Measurements from ENCODE around the gene SLC16A5. TPM values are rescaled to one million over a fixed set of nuclear protein-coding genes. Genes with fewer than 3 reads are reported as not detected.

The SLC16A5 gene
- total RNA-seq, 1 donor from 2014 or later, result 1.4 TPM

DNA sequence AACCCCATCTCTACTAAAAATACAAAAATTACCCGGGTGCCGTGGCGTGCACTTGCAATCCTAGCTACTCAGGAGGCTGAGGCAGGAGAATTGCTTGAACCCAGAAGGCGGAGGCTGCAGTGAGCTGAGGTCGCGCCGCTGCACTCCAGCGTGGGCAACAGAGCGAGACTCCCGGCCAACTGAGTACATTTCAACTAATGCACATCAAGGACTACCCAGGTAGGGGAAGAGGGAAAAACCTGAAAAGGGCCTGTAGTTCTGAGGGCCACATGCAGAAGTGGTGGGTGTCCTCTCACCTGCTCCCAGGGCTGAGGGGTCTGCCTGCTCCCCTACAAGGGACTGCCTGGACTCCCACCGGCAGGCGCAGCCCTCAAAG is 584 bp upstream of the SLC16A5 start:
- DNase-seq, result no peak

DNA sequence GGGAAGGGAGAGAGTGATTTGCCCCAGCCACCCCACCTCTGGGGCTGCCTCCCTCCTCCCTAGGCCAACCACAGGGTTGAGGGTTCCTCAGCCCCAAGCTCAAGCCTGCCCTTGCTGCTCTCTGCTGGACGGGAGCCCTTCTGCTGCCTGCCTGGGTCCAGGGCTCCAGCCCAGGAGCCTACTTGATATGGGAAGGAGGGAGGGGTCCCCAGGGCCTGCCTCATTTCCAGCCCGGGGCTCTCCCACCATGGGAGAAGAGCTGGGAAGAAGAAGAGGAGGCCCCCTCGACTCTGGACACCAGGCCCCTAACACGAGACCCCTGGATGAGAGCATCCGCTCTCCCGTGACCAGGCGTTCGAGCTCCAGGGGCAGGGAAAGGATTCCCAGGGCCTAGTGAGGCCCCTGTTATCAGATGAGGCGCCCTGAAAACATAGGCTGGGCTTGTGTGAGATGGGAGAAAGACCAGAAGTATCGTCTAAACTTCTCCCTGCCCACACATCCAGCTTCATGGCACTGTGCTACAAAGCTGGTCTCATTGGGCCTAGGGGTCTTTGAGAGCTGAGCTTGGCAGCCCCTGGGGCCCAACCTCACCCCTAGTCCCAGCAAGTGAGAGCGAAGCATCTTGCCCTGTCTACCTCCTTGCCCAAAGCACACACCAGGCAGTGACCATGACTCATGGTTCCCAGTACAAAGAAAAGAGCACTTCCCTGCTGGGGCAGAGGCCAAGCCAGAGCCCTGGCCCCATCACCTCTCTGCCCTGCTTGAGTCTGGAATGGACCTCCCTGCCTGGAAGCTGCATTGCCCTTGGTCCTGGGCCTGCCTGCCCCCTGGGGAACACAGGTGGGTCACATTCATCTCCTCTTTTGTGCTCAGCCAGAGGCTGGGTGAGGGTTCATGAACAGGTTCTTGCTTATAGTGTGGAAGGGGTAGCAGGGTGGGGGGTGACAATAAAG is 987 bp downstream of the SLC16A5 start:
- DNase-seq, result no peak

GRCh38 chr17:75090871-75091854 is 3.4 kb downstream of the SLC16A5 start:
- no peak for DNase-seq

DNA sequence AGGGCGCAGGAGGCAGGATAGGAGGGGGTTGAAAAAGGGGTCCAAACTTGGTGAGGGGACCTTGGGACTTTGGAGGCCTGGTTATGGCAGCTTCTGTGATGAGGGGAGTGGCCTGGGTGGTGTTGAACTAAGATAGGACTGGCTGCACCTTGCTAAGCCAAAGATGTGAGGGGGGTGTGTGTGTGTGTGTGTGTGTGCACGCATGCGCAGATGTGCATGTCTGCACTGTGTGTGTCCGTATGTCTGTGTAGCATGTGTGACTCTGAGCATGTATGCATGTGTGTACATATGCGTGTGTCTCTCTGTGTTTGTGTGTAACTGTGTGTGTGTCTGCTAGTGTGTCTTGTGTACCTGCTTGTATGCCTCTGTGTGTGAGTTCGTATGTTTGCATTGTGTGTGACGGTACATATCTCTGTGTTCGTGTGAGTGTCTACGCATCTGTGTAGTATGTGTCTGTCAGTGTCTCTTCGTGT is 4.1 kb downstream of the SLC16A5 start:
- no peak for DNase-seq

GRCh38 chr17:75093548-75094158 is 5.9 kb downstream of the SLC16A5 start:
- no peak for DNase-seq

DNA sequence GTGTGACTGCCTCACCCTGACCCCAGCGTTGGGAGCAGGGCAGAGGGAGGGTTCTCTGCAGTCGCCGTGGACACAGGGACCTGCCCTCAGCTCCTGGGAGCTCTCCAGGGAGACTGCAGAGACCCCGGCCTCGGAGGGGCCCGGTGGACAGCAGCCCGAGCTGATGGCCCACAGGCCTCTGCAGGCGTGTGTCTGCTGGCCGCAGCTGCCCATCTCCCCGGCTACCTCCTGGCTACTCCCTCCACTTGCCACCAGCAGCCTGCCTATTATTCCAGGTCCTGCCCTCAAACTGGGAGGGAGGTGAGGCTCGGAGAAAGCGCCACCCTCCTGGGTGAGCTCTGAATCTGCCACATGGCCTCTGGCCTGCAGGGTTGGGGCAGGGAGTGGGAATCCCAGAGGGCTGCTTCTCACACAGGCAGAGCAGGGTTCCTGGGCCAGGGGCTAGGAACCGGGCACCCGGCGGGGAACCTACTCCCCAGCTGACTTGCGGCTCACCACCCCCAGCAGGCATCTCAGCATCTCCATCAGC is 7.2 kb downstream of the SLC16A5 start:
- no peak for DNase-seq

- peak; percentile 23 for DNase-seq
Measured at GRCh38 chr17:75096082-75096625, 8.4 kb downstream of the SLC16A5 start.

DNA sequence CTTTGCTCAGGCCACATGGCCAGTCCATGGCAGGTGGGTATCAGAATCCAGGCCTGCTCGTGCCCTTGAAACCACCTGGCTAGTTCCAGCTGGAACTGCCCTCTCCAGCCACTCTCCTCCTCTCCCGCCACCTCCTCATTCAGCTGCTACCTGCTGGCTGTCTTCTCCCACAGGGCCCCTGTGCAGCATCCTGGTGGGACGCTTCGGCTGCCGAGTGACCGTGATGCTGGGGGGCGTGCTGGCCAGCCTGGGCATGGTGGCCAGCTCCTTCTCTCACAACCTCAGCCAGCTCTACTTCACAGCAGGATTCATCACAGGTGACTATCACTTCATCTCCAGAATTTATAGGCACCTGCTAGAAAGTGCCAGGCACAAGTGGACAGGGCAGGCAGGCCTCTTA is 10.1 kb downstream of the SLC16A5 start:
- DNase-seq, result no peak

DNA sequence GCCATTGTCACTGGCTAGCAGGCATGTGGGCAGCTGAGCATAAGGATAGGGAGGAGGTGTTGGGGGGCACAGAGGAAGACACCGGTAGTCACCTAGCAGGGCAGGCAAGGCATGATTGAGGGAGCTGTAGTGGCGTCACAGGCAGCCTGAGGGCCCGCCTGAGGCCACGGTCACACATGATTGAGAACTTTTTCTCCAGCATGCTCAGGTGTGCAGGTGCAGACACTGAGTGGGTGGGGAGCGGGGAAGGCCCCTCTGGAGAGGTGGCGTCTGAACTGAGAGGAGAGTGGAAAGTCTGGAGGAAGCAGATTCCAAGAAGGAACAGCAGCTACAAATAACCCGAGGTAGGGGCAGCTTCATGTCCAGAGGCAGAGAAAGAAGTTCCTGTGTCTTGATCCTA is 11.1 kb downstream of the SLC16A5 start:
- DNase-seq, result no peak

DNA sequence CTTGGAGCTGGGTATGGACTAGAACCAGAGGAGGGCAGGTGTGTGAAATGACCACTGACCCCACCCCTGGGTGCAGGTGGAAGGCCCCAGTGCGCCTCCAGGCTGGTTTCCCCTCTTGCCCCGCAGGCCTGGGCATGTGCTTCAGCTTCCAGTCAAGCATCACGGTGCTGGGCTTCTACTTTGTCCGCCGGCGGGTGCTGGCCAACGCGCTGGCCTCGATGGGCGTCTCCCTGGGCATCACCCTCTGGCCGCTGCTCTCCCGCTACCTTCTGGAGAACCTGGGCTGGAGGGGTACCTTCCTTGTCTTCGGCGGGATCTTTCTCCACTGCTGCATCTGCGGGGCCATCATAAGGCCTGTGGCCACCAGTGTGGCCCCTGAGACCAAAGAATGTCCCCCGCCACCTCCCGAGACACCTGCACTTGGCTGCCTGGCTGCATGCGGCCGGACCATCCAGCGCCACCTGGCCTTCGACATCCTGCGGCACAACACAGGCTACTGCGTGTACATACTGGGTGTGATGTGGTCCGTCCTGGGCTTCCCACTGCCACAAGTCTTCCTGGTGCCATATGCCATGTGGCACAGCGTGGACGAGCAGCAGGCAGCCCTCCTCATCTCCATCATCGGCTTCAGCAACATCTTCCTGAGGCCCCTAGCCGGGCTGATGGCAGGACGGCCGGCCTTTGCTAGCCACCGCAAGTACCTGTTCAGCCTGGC is 12.3 kb downstream of the SLC16A5 start:
- DNase-seq, result no peak

GRCh38 chr17:75102385-75102821 is 14.6 kb downstream of the SLC16A5 start:
- no peak for DNase-seq

DNA sequence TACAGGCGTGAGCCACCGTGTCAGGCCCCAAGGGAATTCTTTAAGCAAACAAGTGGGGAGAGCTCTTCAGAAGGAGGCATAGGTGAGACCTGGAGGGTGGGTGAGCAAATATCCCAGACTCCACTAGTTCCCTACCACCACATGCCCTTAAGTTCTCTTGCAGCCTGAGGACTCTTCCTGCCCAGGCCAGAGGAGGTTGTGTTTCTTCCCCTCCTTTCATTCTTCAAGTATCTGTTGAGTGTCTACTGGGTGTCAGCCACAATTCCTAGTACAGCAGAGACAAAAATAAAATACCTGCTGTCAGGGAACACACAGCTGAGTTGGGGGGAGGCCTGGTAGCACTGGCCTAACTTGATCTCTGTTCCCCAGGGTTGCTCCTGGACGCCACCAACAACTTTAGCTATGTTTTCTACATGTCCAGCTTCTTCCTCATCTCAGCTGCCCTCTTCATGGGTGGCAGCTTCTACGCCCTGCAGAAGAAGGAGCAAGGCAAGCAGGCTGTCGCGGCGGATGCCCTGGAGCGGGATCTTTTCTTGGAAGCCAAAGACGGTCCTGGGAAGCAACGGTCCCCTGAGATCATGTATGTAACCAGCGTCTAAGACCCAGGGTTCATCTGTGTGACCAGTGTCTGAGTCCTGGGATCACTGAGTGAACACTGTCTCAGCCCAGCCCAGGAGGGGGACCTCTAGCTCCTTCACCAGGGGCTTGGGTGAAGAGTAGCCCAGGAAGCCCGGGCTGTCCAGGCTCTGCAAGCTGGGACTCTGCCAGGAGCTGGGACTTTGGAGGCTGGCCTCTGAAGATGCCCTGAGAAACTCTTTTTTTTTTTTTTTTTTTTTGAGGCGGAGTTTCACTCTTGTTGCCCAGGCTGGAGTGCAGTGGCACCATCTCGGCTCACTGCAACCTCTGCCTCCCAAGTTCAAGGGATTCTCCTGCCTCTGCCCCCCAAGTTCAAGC is 16.1 kb downstream of the SLC16A5 start:
- DNase-seq, result no peak

GRCh38 chr17:75105126-75106080 is 17.6 kb downstream of the SLC16A5 start:
- no peak for DNase-seq

- no peak for DNase-seq
Measured at GRCh38 chr17:75108193-75108592, 20.4 kb downstream of the SLC16A5 start.

DNA sequence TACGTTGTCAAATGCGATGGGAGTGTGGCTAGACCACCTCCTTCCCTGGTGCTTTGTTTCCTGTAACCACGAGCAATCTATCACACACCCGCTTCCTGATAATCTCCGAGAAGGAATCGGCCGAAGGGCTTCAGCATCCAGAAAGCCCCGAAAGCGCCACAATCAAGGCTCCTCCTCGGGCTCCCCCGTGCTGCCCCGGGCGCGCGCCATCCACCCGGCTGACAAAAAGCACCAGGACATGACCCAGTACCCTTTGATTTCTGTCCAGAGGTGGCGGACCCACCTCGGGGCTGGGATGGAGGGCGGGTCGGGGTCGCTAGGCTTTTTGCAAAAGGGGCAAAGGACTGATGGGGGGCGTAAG is 21.3 kb downstream of the SLC16A5 start:
- no peak for DNase-seq

DNA sequence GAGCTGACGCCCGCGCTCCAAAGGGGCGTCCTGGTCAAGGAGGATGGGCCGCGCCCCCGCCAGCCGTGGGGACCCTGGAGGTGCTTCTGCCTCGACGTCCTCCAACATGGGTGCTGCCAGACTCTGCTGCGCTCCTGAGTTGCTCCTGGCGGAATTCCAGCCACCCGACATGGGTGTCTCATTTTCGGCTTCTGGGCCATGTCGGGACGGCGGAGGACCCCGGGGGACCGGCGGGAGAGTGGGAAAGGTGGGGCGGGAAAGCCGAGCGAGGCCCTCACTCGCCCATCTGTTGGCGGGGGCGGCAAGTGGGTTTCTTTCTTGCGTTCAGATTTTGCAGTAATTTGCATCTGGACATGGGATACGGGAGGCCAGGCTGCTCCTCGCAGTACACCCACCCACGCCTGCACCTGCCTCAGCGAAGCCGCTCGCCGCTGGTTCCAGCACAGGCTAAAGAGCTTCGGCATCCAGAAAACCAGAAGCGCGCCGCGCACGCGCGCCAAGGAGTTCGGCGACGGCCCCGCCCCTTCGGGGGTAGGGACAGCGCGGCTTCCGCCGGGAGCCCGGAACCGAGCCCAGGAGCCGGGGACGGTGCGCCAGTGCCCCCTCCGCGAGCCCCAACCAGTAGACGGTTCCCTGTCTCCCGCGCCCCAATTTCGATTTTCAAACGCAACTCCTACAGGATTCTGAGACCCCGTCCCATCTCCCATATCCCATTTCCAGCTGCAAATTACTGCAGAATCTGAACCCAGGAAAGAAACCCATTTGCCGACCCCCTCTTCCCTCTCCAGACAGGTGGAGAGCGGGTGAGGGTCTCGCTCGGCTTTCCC is 21.9 kb downstream of the SLC16A5 start, which contains the start of gene ARMC7:
Gene ARMC7, plus strand, starts transcription at position 563 of the 827 bp plus-strand sequence. CDS start 320 bp downstream, outside the sequence.
- peak; percentile 88 for DNase-seq

DNA sequence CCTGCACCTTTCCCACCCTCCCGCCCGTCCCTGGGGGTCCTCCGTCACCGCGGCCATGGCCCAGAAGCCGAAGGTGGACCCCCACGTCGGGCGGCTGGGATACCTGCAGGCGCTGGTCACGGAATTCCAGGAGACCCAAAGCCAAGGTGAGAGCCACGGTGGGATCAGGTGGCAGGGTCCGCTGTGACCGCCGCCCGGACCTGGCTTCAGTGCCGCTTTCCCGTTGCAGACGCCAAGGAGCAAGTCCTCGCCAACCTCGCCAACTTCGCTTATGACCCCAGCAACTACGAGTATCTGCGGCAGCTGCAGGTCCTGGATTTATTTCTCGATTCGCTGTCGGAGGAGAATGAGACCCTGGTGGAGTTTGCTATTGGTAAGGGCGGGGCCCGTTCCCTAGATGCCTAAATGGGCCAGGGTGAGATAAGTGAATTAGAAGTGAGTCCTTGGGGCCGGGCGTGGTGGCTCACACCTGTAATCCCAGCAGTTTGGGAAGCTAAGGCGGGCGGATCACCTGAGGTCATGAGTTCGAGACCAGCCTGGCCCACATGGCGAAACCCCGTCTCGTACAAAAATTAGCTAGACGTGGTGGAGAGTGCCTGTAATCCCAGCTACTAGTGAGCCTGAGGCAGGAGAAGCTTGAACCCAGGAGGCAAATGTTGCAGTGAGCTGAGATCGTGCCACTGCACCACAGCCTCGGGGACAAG is 22.6 kb downstream of the SLC16A5 start:
- no peak for DNase-seq
